C4-2B (cell line): ENCODE results near the gene AFF1.

ENCODE experiments used
- CTCF ChIP-seq: fragments of 450-650 bp; conservative IDR thresholded peaks from 2 replicates; pipeline ENCODE4 v1.5.1; 2017; ENCODE audit warnings: mild to moderate bottlenecking
- ZFX ChIP-seq: fragments of 450-650 bp; IDR thresholded peaks from 2 replicates; pipeline ENCODE4 v1.6.1; 2017

GRCh38 chr4:86898562-86898961 lies 36.2 kb upstream of the AFF1 start:
- TF ChIP-seq CTCF (peak; percentile 41), ZFX (no peak)
